Measurements from ENCODE around the gene SMARCD2. TPM values are rescaled to one million over a fixed set of nuclear protein-coding genes. Genes with fewer than 3 reads are reported as not detected.

SMARCD2 gene
- total and polyA plus RNA-seq, 2 of the 13 experiments (the other 11 are each of a cell fraction or from before 2014, with no cell fraction given), result 122 to 150 TPM

DNA sequence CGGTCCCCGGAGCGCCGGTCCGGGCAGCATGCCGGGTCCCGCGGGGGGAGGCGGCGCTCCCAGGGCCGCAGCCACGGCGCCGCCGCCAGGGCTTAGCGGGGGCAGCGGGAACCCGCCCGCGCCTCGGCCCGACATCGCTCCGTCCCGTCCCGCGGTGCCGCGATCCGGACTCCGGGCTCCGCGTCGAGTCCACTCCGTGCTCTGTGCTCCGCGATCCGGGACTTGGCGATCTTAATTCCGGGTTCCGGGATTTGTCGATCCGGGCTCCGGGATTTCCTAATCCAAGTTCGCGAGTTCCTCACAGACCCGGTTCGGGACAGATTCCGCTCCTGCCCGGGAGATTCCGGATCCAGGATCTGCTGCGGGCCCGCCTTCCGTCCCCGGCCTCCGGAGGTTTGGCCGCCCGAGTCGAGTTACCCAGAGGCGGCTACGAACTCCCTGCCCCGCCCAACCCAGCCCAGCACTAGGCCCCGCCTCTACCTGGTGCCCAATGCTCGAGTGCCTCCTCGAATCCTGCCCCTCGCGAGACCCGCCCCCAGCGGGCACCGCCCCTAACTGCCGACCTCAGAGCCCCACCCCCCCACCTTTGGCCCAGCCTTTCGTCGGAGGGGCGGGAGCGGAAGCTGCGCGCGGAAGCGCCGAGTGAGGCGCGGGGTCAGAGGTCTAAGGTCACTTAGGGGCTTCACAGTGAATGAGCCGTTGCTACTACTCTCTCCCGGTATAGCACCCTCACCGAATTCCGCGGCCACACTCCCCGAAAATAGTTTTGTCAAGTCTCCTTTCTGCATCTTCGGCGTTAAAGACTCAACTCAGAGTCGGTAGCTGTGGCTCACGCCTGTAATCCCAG is at the start of gene SMARCD2 (continued):
- TF ChIP-seq, protein P1, sequence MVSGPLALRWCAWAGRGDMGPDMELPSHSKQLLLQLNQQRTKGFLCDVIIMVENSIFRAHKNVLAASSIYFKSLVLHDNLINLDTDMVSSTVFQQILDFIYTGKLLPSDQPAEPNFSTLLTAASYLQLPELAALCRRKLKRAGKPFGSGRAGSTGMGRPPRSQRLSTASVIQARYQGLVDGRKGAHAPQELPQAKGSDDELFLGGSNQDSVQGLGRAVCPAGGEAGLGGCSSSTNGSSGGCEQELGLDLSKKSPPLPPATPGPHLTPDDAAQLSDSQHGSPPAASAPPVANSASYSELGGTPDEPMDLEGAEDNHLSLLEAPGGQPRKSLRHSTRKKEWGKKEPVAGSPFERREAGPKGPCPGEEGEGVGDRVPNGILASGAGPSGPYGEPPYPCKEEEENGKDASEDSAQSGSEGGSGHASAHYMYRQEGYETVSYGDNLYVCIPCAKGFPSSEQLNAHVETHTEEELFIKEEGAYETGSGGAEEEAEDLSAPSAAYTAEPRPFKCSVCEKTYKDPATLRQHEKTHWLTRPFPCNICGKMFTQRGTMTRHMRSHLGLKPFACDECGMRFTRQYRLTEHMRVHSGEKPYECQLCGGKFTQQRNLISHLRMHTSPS (CRISPR knock-in tag; IDR thresholded peaks at IDR 0.05; ENCODE audit: low read depth), result peak; percentile 21; the same call in 1 of the 2 replicates
- peak; percentile 26; the same call in 1 of the 2 replicates for TF ChIP-seq GLI4 (CRISPR knock-in tag; IDR thresholded peaks at IDR 0.05; ENCODE audit: borderline replicate concordance)
- TF ChIP-seq KDM2A (CRISPR knock-in tag; IDR thresholded peaks at IDR 0.05; ENCODE audit: borderline replicate concordance, low read depth), result peak; percentile 96
- peak; percentile 94; the same call in 1 of the 2 replicates for TF ChIP-seq RFXANK (CRISPR knock-in tag; IDR thresholded peaks at IDR 0.05)
- peak; percentile 85; the same call in 1 of the 2 replicates for TF ChIP-seq ZNF709 (CRISPR knock-in tag; IDR thresholded peaks at IDR 0.05)
- TF ChIP-seq, protein P2, sequence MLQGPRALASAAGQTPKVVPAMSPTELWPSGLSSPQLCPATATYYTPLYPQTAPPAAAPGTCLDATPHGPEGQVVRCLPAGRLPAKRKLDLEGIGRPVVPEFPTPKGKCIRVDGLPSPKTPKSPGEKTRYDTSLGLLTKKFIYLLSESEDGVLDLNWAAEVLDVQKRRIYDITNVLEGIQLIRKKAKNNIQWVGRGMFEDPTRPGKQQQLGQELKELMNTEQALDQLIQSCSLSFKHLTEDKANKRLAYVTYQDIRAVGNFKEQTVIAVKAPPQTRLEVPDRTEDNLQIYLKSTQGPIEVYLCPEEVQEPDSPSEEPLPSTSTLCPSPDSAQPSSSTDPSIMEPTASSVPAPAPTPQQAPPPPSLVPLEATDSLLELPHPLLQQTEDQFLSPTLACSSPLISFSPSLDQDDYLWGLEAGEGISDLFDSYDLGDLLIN (CRISPR knock-in tag; IDR thresholded peaks at IDR 0.05; ENCODE audit: borderline replicate concordance), result no peak
- no peak for TF ChIP-seq HOXA7 (CRISPR knock-in tag; IDR thresholded peaks at IDR 0.05)
- peak; percentile 92 for TF ChIP-seq SKI (IDR thresholded peaks at IDR 0.05; ENCODE audit: partially characterized antibody)
- TF ChIP-seq ZNF383 (CRISPR knock-in tag; IDR thresholded peaks at IDR 0.05; ENCODE audit: borderline replicate concordance), result no peak
- TF ChIP-seq, protein P3, sequence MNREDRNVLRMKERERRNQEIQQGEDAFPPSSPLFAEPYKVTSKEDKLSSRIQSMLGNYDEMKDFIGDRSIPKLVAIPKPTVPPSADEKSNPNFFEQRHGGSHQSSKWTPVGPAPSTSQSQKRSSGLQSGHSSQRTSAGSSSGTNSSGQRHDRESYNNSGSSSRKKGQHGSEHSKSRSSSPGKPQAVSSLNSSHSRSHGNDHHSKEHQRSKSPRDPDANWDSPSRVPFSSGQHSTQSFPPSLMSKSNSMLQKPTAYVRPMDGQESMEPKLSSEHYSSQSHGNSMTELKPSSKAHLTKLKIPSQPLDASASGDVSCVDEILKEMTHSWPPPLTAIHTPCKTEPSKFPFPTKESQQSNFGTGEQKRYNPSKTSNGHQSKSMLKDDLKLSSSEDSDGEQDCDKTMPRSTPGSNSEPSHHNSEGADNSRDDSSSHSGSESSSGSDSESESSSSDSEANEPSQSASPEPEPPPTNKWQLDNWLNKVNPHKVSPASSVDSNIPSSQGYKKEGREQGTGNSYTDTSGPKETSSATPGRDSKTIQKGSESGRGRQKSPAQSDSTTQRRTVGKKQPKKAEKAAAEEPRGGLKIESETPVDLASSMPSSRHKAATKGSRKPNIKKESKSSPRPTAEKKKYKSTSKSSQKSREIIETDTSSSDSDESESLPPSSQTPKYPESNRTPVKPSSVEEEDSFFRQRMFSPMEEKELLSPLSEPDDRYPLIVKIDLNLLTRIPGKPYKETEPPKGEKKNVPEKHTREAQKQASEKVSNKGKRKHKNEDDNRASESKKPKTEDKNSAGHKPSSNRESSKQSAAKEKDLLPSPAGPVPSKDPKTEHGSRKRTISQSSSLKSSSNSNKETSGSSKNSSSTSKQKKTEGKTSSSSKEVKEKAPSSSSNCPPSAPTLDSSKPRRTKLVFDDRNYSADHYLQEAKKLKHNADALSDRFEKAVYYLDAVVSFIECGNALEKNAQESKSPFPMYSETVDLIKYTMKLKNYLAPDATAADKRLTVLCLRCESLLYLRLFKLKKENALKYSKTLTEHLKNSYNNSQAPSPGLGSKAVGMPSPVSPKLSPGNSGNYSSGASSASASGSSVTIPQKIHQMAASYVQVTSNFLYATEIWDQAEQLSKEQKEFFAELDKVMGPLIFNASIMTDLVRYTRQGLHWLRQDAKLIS (CRISPR knock-in tag; IDR thresholded peaks at IDR 0.05), result peak; percentile 88
- TF ChIP-seq ZNF552 (CRISPR knock-in tag; IDR thresholded peaks at IDR 0.05; ENCODE audit: borderline replicate concordance), result peak; percentile 85
- TF ChIP-seq, protein P4, sequence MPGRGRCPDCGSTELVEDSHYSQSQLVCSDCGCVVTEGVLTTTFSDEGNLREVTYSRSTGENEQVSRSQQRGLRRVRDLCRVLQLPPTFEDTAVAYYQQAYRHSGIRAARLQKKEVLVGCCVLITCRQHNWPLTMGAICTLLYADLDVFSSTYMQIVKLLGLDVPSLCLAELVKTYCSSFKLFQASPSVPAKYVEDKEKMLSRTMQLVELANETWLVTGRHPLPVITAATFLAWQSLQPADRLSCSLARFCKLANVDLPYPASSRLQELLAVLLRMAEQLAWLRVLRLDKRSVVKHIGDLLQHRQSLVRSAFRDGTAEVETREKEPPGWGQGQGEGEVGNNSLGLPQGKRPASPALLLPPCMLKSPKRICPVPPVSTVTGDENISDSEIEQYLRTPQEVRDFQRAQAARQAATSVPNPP (CRISPR knock-in tag; IDR thresholded peaks at IDR 0.05), result peak; percentile 99
- peak; percentile 81 for TF ChIP-seq HES4 (CRISPR knock-in tag; IDR thresholded peaks at IDR 0.05; ENCODE audit: borderline replicate concordance)
- peak; percentile 80 for TF ChIP-seq ESRRA (CRISPR knock-in tag; IDR thresholded peaks at IDR 0.05; ENCODE audit: low read depth)
- TF ChIP-seq SMARCC2 (IDR thresholded peaks at IDR 0.05), result peak; percentile 39; the same call in 1 of the 2 replicates
- TF ChIP-seq RAD51 (IDR thresholded peaks at IDR 0.05; ENCODE audit: borderline replicate concordance), result no peak
- TF ChIP-seq NPAS2 (CRISPR knock-in tag; IDR thresholded peaks at IDR 0.05; ENCODE audit: borderline replicate concordance), result no peak
- no peak for TF ChIP-seq SUZ12 (IDR thresholded peaks at IDR 0.05; ENCODE audit: low read depth, low read length)
